GM18519 (cell line): ENCODE data around the gene KRI1.
"Not testable (repeated sequence)": the region's sequence is repeated elsewhere in the genome, so short reads cannot be mapped to it uniquely, and the experiment has no call there.

Experiments used
- ATAC-seq: cut with Tn5 transposase; IDR thresholded peaks from one replicate; pipeline ENCODE4 v1.9.1; 2021; ENCODE audit warnings: mild to moderate bottlenecking, moderate library complexity; ENCODE audit not compliant: unreplicated experiment, low FRiP score

The KRI1 gene

DNA sequence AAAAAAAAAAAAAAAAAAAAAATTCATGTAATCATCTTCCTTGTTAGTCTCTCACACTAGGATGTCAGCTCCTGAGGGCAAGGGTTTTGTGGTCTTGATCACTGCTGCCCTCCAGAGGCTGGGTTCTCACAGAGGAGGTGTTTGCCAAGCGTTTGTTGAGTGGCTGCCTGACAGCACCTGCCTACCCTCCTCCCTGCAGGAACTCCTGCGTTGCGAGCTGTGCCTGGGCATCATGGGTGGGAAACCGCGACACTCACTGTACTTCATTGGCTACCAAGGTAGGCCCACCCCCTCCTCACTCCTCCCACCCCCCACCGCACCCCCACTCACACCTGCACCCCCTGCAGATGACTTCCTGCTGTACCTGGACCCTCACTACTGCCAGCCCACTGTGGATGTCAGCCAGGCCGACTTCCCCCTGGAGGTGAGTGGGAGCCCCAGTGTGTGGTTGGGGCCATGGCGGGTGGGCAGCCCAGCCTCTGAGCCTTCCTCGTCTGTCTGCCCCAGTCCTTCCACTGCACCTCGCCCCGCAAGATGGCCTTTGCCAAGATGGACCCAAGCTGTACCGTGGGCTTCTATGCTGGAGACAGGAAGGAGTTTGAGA is 14.0 kb downstream of the KRI1 start:
- ATAC-seq: no peak

DNA sequence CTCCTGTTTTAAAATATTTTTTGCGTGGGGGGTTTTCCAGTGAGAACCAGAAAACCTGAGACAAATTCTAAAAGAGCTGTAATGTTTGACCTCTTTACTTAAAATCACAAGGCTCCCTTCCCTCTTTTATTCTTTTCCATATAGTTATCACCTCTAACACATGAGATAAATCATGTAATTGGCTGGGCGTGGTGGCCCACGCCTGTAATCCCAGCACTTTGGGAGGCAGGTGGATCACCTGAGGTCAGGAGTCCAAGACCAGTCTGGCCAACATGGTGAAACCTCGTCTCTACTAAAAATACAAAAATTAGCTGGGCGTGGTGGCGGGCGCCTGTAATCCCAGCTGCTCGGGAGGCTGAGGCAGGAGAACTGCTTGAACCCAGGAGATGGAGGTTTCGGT is 14.8 kb downstream of the KRI1 start:
- ATAC-seq: not testable (repeated sequence)

GRCh38 chr19:10550336-10550735 is 15.5 kb downstream of the KRI1 start:
- no peak for ATAC-seq

DNA sequence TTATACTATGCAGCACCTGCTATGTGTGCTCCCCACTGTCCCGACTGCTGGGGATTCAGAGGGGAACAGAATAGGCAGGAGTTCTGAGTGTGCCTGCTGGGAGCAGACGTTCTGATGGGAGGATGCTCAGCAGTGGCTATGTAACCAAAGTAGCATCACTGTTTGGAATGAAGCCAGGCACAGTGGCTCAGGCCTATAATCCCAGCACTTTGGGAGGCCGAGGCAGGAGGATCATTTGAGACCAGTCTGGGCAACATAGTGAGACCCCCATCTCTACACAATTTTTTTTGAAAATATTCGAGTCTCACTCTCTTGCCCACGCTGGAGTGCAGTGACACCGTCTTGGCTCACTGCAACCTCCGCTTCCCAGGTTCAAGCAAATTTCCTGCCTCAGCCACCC is 16.1 kb downstream of the KRI1 start:
- ATAC-seq: no peak

DNA sequence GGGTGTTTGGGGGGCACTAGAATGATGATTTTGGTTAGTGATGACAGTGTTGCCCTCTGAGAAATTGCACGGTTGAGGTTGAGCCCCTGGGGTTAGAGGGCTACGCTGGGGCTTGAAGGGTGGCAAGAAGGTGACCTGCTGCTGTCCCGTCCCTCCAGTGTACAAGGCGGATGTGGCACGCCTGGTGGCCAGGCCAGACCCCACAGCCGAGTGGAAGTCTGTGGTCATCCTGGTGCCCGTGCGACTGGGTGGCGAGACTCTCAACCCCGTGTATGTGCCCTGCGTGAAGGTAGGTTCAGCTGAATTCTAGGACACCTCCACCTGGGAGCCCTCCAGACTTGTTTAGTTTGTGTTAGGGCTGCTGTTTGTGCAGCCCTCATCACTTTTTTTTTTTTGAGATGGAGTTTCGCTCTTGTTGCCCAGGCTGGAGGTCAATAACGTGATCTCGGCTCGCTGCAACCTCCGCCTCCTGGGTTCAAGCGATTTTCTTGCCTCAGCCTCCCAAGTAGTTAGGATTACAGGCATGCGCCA is 17.0 kb downstream of the KRI1 start:
- no peak for ATAC-seq

- no peak for ATAC-seq
These were observed 19.0 kb downstream of the KRI1 start for GRCh38 chr19:10546817-10547216.

DNA sequence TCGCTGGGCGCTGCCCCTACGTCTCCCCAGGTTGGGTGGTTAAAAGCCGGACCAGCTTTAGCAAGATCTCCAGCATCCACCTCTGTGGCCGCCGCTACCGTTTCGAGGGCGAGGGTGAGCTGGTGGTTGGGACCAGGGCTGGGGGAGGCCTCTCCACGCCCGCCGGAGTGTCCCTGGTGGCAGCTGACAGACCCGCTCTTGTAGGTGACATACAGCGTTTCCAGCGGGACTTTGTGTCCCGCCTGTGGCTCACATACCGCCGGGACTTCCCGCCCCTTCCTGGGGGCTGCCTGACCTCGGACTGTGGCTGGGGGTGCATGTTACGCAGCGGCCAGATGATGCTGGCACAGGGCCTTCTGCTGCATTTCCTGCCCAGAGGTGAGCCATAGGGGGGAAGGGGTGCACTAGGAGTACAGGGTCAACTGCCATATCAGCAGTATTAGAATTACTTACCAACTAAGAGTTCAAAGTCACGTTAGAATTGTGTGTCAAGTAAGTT is 21.0 kb downstream of the KRI1 start:
- ATAC-seq: no peak

- no peak for ATAC-seq
These were observed 21.5 kb downstream of the KRI1 start for GRCh38 chr19:10544242-10544752.

DNA sequence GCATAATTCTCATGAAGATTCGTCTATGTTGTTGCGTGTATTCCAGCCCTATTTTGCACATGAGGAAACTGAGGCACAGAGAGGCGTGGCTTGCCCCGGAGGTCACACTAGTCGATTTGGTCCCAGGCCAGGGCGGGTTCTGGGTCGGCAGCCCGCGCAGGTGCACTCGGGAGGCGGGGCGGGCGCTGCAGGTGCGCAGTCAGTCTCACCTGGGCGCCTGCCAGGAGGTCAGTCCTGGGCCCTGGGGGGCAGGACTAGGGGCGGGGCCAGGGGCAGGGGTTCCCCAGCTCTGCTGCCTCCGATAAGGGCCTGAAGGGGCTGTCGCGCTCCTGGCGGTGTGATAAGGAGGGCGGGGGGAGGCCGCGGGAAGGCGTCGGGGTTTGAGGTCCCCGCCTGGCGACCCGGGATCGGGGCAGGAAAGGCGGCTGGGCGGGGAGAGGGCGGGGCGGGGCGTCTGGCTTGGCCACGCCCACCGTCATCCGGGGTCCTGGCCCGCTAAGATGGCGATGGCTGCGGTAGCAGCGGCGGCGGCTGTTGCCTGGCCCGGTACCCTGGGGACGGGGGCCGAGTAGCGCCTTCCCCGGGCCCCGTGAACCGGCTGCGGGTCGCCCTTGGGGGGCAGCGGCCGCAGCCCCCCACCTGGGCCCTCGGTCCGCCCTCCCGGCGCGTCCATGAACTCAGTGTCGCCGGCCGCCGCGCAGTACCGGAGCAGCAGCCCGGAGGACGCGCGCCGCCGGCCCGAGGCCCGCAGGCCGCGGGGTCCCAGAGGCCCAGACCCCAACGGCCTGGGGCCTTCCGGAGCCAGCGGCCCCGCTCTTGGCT is 22.2 kb downstream of the KRI1 start, which contains the start of gene ATG4D:
Gene ATG4D (plus strand): TSS at position 485 of the 822 bp plus-strand sequence. CDS start 187 bp downstream, at position 672.
- ATAC-seq: peak; percentile 44

DNA sequence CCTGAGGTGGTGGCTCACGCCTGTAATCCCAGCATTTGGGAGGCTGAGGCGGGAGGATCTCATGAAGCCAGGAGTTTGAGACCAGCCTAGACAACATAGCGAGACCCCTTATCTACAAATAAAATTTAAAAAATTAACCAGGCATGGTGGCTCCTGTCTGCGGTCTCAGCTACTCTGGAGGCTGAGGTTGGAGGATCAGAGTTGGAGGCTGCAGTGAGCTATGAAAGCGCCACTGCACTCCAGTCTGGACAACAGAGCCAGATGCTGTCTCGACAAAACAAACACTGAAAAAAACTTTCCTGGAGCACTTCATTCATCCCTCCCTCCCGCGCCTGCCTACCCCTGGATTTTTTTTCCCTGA is 22.8 kb downstream of the KRI1 start:
- ATAC-seq: no peak

DNA sequence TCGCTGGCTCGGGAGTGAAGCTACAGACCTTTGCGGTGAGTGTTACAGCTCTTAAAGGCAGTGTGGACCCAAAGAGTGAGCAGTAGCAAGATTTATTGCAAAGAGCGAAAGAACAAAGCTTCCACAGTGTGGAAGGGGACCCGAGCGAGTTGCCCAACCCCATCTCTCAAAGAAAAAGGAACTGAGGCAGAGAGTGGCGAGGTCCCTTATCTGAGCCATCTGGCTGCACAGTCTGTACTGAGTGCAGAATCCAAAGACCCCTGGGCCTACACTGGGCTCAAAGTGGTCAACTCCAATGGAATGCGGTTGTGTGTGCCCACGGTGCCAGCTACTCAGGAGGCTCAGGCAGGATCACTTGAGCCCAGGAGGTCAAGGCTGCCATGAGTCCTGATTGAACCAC is 26.8 kb downstream of the KRI1 start:
- not testable (repeated sequence) for ATAC-seq

DNA sequence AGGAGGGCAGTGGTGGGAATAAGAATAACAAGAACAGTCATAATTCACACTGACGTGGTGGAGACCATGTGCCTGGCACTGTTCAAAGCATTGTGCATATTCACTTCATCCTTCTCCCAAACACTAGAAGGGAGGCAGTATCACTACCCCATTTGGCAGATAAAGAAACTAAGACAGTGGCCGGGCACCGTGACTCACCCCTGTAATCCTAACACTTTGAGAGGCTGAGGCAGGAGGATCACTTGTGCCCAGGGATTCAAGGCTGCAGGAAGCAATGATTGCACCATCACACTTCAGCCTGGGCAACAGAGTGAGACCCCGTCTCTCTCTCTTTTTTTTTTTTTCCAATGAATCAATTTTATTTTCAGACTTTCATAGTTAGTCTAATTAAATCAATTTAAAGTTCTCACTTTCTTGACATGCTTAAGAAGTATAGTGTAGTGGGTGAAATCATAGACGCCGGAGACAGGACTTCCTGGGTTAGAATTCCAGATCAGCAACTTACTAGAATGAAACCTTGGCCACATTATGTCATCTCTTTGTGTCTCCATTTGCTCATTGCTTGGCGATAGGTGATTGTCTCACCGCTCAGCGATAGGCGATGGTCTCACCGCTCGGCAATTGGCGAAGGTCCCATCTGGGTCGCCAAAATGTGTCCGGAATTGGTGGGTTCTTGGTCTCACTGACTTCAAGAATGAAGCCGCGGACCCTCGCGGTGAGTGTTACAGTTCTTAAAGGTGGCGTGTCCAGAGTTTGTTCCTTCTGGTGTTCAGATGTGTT is 27.4 kb downstream of the KRI1 start:
- ATAC-seq: no peak

DNA sequence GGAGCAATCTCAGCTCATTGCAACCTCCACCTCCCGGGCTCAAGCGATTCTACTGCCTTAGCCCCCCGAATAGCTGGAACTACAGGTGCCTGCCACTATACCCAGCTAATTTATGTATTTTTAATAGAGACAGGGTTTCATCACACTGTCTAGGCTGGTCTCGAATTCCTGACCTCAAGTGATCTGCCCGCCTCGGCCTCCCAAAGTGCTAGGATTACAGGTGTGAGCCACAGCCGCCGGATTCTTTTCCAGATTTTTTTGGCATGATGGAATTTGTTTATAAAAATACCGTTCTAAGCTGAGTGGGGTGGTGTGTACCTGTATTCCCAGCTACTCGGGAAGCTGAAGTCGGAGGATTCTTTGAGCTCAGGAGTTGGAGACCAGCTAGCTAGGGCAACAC is 28.1 kb downstream of the KRI1 start:
- ATAC-seq: no peak

DNA sequence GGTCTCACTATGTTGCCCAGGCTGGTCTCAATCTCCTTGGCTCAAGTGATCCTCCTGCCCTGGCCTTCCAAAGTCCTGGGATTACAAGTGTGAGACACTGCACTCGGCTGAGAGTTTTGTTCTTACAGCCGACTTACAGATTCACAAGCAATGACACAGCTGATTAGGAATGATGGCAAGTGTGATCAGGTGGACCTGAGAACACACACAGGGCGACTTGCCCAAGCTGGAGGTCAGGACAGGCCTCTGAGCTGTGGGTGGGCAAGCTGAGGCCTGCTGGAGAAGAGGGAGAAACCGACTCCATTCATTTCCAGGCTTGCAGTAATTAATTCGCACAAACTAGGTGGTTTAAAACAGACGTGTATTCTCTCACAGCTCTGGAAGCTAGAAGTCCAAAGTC is 30.2 kb downstream of the KRI1 start:
- no peak for ATAC-seq

DNA sequence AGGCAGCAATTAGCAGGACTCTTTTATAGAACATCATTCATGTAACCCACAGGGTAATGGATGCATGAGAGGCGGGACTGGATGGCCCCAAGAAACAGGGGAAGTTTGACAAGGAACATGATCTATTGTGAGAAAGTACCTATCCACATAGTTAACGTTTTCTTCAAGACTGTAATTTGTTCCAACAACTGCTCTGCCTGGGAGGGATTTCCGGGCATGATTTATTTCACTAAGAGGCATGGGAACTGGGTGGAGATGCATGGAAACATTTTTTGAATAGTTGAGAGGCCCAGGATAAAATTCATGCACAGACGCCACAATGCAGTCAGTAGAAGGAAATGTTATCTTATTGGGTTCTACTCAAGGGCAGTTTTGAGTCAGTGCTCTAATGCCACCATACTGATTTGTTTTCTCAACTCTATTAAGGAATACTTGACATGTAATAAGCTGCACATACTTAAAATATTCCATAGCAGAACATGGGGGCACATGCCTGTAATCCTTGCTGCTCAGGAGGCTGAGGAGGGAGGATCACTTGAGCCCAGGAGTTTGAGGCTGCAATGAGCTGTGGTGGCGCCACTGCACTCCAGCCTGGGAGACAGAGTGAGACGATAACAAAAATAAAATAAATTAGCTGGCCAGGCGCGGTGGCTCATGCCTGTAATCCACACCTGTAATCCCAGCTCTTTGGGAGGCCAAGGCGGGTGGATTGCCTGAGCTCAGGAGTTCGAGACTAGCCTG is 32.0 kb downstream of the KRI1 start:
- no peak for ATAC-seq

GRCh38 chr19:10532457-10532856 is 33.4 kb downstream of the KRI1 start:
- ATAC-seq: no peak

- ATAC-seq: not testable (repeated sequence)
These were observed 38.9 kb downstream of the KRI1 start for GRCh38 chr19:10526887-10527286.

DNA sequence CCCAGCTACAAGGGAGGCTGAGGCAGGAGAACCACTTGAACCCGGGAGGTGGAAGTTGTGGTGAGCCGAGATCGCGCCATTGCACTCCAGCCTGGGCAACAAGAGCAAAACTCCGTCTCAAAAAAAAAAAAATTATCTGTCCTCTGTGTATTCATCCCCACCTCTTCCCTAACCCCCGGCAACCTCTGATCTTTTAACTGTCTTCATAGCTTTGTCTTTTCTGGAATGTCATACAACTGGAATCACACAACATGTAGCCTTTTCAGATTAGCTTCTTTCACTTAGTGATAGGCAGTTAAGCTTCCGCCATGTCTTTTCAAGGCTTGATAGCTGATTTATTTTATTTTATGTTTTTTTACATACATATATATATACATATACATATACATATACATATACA is 40.2 kb downstream of the KRI1 start:
- ATAC-seq: no peak

GRCh38 chr19:10523135-10523636 is 42.6 kb downstream of the KRI1 start:
- ATAC-seq: no peak
